Urothelium cell line (cell line): ENCODE data around the gene ZNF385A.

Experiments used
- DNase-seq: peaks from one replicate; pipeline ENCODE4 v3.0.0; 2011; ENCODE audit warnings: low spot score, mixed read lengths
- FAIRE-seq: peaks from 2 replicates; lab custom pipeline; 2011; peaks lifted over from hg19 to GRCh38; lab: Jason Lieb, UNC

Gene ZNF385A

GRCh38 chr12:54376596-54376995 lies 7.9 kb downstream of the ZNF385A start:
- DNase-seq: no peak

GRCh38 chr12:54375259-54375579 lies 9.3 kb downstream of the ZNF385A start:
- no peak for DNase-seq
- FAIRE-seq: no peak

More at GRCh38 chr12:54376596-54376995, 7.9 kb downstream of the ZNF385A start:
- FAIRE-seq: no peak

- DNase-seq (no peak), FAIRE-seq (no peak)
Measured at GRCh38 chr12:54374562-54375258, 9.8 kb downstream of the ZNF385A start.

- FAIRE-seq (no peak), DNase-seq (peak; percentile 63)
Measured at GRCh38 chr12:54373649-54374561, 10.6 kb downstream of the ZNF385A start.

- DNase-seq: no peak
Measured at GRCh38 chr12:54372113-54372806, 12.3 kb downstream of the ZNF385A start.

GRCh38 chr12:54371328-54372112 lies 13.0 kb downstream of the ZNF385A start:
- DNase-seq: no peak
- FAIRE-seq: no peak

More at GRCh38 chr12:54372113-54372806, 12.3 kb downstream of the ZNF385A start:
- no peak for FAIRE-seq

GRCh38 chr12:54370171-54370730 lies 14.3 kb downstream of the ZNF385A start:
- DNase-seq (no peak), FAIRE-seq (no peak)

- FAIRE-seq (no peak), DNase-seq (no peak)
Measured at GRCh38 chr12:54369597-54370131, 14.9 kb downstream of the ZNF385A start.

GRCh38 chr12:54368709-54369596 lies 15.6 kb downstream of the ZNF385A start:
- DNase-seq (peak; percentile 79), FAIRE-seq (no peak)

- DNase-seq (no peak), FAIRE-seq (no peak)
Measured at GRCh38 chr12:54368025-54368708, 16.4 kb downstream of the ZNF385A start.

GRCh38 chr12:54364413-54364812 lies 20.1 kb downstream of the ZNF385A start, which contains the start of gene GPR84:
GPR84 (minus strand) TSS chr12:54364486; CDS start chr12:54363851, 635 bp downstream.
- FAIRE-seq: no peak

GRCh38 chr12:54363618-54364017 lies 20.9 kb downstream of the ZNF385A start:
- no peak for FAIRE-seq

More at GRCh38 chr12:54364413-54364812, 20.1 kb downstream of the ZNF385A start, which contains the start of gene GPR84:
- no peak for DNase-seq

GRCh38 chr12:54363047-54363446 lies 21.5 kb downstream of the ZNF385A start:
- no peak for FAIRE-seq
- no peak for DNase-seq

More at GRCh38 chr12:54363618-54364017, 20.9 kb downstream of the ZNF385A start:
- no peak for DNase-seq

- FAIRE-seq: no peak
- DNase-seq: peak; percentile 68
Measured at GRCh38 chr12:54360717-54361456, 23.6 kb downstream of the ZNF385A start.

GRCh38 chr12:54359762-54360351 lies 24.7 kb downstream of the ZNF385A start:
- FAIRE-seq: no peak
- DNase-seq: no peak

- DNase-seq: peak; percentile 97
- peak; percentile 56 for FAIRE-seq
Measured at GRCh38 chr12:54358945-54359761, 25.4 kb downstream of the ZNF385A start.
